HG02759 (cell line): ENCODE measurements around the gene MAST3.

Source experiments
- ATAC-seq: cut with Tn5 transposase; IDR thresholded peaks from one replicate; pipeline ENCODE4 v1.9.1; 2021; ENCODE audit warnings: mild to moderate bottlenecking, moderate library complexity; ENCODE audit not compliant: unreplicated experiment

The MAST3 gene

GRCh38 chr19:18131841-18132596 lies 34.4 kb downstream of the MAST3 start:
- ATAC-seq: no peak

- ATAC-seq: no peak
Measured at GRCh38 chr19:18135712-18136584, 38.4 kb downstream of the MAST3 start.

GRCh38 chr19:18137242-18137641 lies 39.7 kb downstream of the MAST3 start:
- ATAC-seq: no peak

GRCh38 chr19:18137657-18138339 lies 40.2 kb downstream of the MAST3 start:
- ATAC-seq: no peak

GRCh38 chr19:18140473-18140872 lies 42.9 kb downstream of the MAST3 start:
- no peak for ATAC-seq

GRCh38 chr19:18141031-18141430 lies 43.5 kb downstream of the MAST3 start:
- ATAC-seq: no peak

- ATAC-seq: no peak
Measured at GRCh38 chr19:18143902-18144301, 46.3 kb downstream of the MAST3 start.

GRCh38 chr19:18144361-18144760 lies 46.8 kb downstream of the MAST3 start:
- no peak for ATAC-seq

- ATAC-seq: no peak
Measured at GRCh38 chr19:18144906-18145305, 47.3 kb downstream of the MAST3 start.

- no peak for ATAC-seq
Measured at GRCh38 chr19:18145391-18145999, 47.9 kb downstream of the MAST3 start.

- ATAC-seq: no peak
Measured at GRCh38 chr19:18147396-18147795, 49.8 kb downstream of the MAST3 start.

GRCh38 chr19:18149596-18149975 lies 52.0 kb downstream of the MAST3 start:
- ATAC-seq: no peak

GRCh38 chr19:18150776-18151624 lies 53.4 kb downstream of the MAST3 start:
- no peak for ATAC-seq

GRCh38 chr19:18152442-18152816 lies 54.9 kb downstream of the MAST3 start:
- peak; percentile 72 for ATAC-seq

- peak; percentile 74 for ATAC-seq
Measured at GRCh38 chr19:18152817-18153555, 55.4 kb downstream of the MAST3 start, which contains the start of gene PIK3R2. Gene PIK3R2, plus strand, starts transcription at chr19:18153163. Its CDS starts 2,717 bp downstream, at chr19:18155880.

- no peak for ATAC-seq
Measured at GRCh38 chr19:18153556-18154134, 56.1 kb downstream of the MAST3 start.

GRCh38 chr19:18155095-18156087 lies 57.8 kb downstream of the MAST3 start:
- ATAC-seq: no peak

GRCh38 chr19:18156268-18156667 lies 58.7 kb downstream of the MAST3 start:
- ATAC-seq: no peak
